ENCODE data around the gene PPFIBP2. TPM values are rescaled to one million over a fixed set of nuclear protein-coding genes. Genes with fewer than 3 reads are reported as not detected.

PPFIBP2 gene
- total RNA-seq, 1 donor from 2014 or later, result 65.8 TPM

- DNase-seq (ENCODE audit: low spot score in 2 of 2, unreplicated experiment in 2 of 2), result no peak
- no peaks in the 10 kb centered on the region for H3K27me3 Mint-ChIP-seq (ENCODE audit: low read depth)
- no peak overlapping the region for H3K4me3 Mint-ChIP-seq
- H3K36me3 Mint-ChIP-seq, result no peaks in the 10 kb centered on the region
- TF ChIP-seq CTCF (IDR thresholded peaks at IDR 0.05; ENCODE audit: unreplicated experiment), result no peak
- H3K9me3 Mint-ChIP-seq, result no peaks in the 10 kb centered on the region
- H3K27ac Mint-ChIP-seq, result no peak overlapping the region
- peaks cover 51% of the 10 kb centered on the region for H3K4me1 Mint-ChIP-seq
These were observed 67.3 kb downstream of the PPFIBP2 start for GRCh38 chr11:7581021-7581590.

GRCh38 chr11:7582338-7582985 lies 68.7 kb downstream of the PPFIBP2 start:
- H3K36me3 Mint-ChIP-seq, result peaks cover 2% of the 10 kb centered on the region
- DNase-seq (ENCODE audit: low spot score in 2 of 2, unreplicated experiment in 2 of 2), result no peak
- no peaks in the 10 kb centered on the region for H3K27me3 Mint-ChIP-seq (ENCODE audit: low read depth)
- H3K4me3 Mint-ChIP-seq, result no peak overlapping the region
- TF ChIP-seq CTCF (IDR thresholded peaks at IDR 0.05; ENCODE audit: unreplicated experiment), result no peak
- H3K9me3 Mint-ChIP-seq, result no peaks in the 10 kb centered on the region
- H3K4me1 Mint-ChIP-seq, result peaks cover 44% of the 10 kb centered on the region
- H3K27ac Mint-ChIP-seq, result peak overlapping the region; percentile 18

- no peaks in the 10 kb centered on the region for H3K27me3 Mint-ChIP-seq (ENCODE audit: low read depth)
- peaks cover 38% of the 10 kb centered on the region for H3K4me1 Mint-ChIP-seq
- H3K27ac Mint-ChIP-seq, result peak overlapping the region; percentile 18
- no peak overlapping the region for H3K4me3 Mint-ChIP-seq
- TF ChIP-seq CTCF (IDR thresholded peaks at IDR 0.05; ENCODE audit: unreplicated experiment), result no peak
- DNase-seq (ENCODE audit: low spot score in 2 of 2, unreplicated experiment in 2 of 2), result no peak
- no peaks in the 10 kb centered on the region for H3K9me3 Mint-ChIP-seq
- H3K36me3 Mint-ChIP-seq, result peaks cover 3% of the 10 kb centered on the region
These were observed 69.4 kb downstream of the PPFIBP2 start for GRCh38 chr11:7583248-7583647.

GRCh38 chr11:7584910-7585309 lies 71.1 kb downstream of the PPFIBP2 start:
- Mint-ChIP-seq H3K36me3 (peaks cover 3% of the 10 kb centered on the region), H3K9me3 (no peaks in the 10 kb centered on the region), H3K4me1 (peaks cover 25% of the 10 kb centered on the region), H3K27ac (no peak overlapping the region), H3K4me3 (no peak overlapping the region), H3K27me3 (ENCODE audit: low read depth) (no peaks in the 10 kb centered on the region)
- no peak for DNase-seq (ENCODE audit: low spot score in 2 of 2, unreplicated experiment in 2 of 2)
- TF ChIP-seq CTCF (IDR thresholded peaks at IDR 0.05; ENCODE audit: unreplicated experiment), result no peak

GRCh38 chr11:7585816-7586215 lies 72.0 kb downstream of the PPFIBP2 start:
- Mint-ChIP-seq H3K36me3 (peaks cover 9% of the 10 kb centered on the region), H3K9me3 (no peaks in the 10 kb centered on the region), H3K27ac (no peak overlapping the region), H3K27me3 (ENCODE audit: low read depth) (no peaks in the 10 kb centered on the region), H3K4me1 (peaks cover 20% of the 10 kb centered on the region), H3K4me3 (no peak overlapping the region)
- no peak for TF ChIP-seq CTCF (IDR thresholded peaks at IDR 0.05; ENCODE audit: unreplicated experiment)
- DNase-seq (ENCODE audit: low spot score in 2 of 2, unreplicated experiment in 2 of 2), result no peak
